DND-41 (cell line): ENCODE results near the gene MACROD2.
"Not testable (repeated sequence)": the region's sequence is repeated elsewhere in the genome, so short reads cannot be mapped to it uniquely, and the experiment has no call there.

Source experiments
- ATAC-seq: fragments of 200-7000 bp; cut with Tn5 transposase; 3 replicates; pipeline ENCODE4 v1.9.1; 2021; ENCODE audit warnings: low read depth; ENCODE audit not compliant: insufficient read depth
- DNase-seq: peaks from one replicate; pipeline ENCODE4 v3.0.0-alpha.2; 2020
- H2AFZ ChIP-seq: 2 replicates; pipeline ENCODE4 v1.6.0; 2012; ENCODE audit warnings: low read depth, low read length
- H3K27ac ChIP-seq: 2 replicates; pipeline ENCODE4 v1.5.1; 2012; ENCODE audit warnings: low read length, inconsistent platforms
- H3K27me3 ChIP-seq: fragments of 200-600 bp; sonication (generic); 2 replicates; pipeline ENCODE4 v1.6.0; 2012; ENCODE audit warnings: low read length, mild to moderate bottlenecking, inconsistent platforms; ENCODE audit not compliant: insufficient read depth, poor library complexity
- H3K36me3 ChIP-seq: 2 replicates; pipeline ENCODE4 v1.5.1; 2012; ENCODE audit warnings: low read length, inconsistent platforms; ENCODE audit not compliant: insufficient read depth
- H3K4me1 ChIP-seq: 2 replicates; pipeline ENCODE4 v1.5.1; 2012; ENCODE audit warnings: mild to moderate bottlenecking, low read length; ENCODE audit not compliant: insufficient read depth
- H3K4me2 ChIP-seq: 2 replicates; pipeline ENCODE4 v1.6.0; 2012; ENCODE audit warnings: mild to moderate bottlenecking, moderate library complexity, low read length, inconsistent platforms; ENCODE audit not compliant: insufficient read depth
- H3K4me3 ChIP-seq, 2 experiments: fragments of 200-600 bp in 1 of 2; shearing (Covaris generic) in 1 of 2; 2 replicates each; pipeline ENCODE4 v1.5.1; 2012 to 2016; ENCODE audit warnings: inconsistent platforms in 2 of 2, low read length in 2 of 2, mild to moderate bottlenecking in 2 of 2, low read depth in 1 of 2, moderate library complexity in 1 of 2
- H3K79me2 ChIP-seq: 2 replicates; pipeline ENCODE4 v1.6.0; 2012; ENCODE audit warnings: low read length, inconsistent platforms; ENCODE audit not compliant: insufficient read depth
- H3K9ac ChIP-seq: 2 replicates; pipeline ENCODE4 v1.6.0; 2012; ENCODE audit warnings: low read depth, mild to moderate bottlenecking, inconsistent platforms, low read length, moderate library complexity
- H3K9me3 ChIP-seq: 2 replicates; pipeline ENCODE4 v1.5.1; 2012; ENCODE audit warnings: low read length, moderate library complexity, mild to moderate bottlenecking, inconsistent platforms; ENCODE audit not compliant: insufficient read depth, severe bottlenecking
- H4K20me1 ChIP-seq: 2 replicates; pipeline ENCODE4 v1.6.0; 2012; ENCODE audit warnings: low read length; ENCODE audit not compliant: insufficient read depth
- CTCF ChIP-seq: IDR thresholded peaks from 2 replicates; pipeline ENCODE4 v1.5.1; 2012; ENCODE audit warnings: borderline replicate concordance, low read length, moderate library complexity, mild to moderate bottlenecking; ENCODE audit not compliant: poor library complexity, severe bottlenecking; ENCODE audit errors: extremely low read depth
- EZH2 ChIP-seq: IDR thresholded peaks from 3 replicates; pipeline ENCODE4 v1.6.1; 2012; ENCODE audit warnings: borderline replicate concordance, low read depth, mild to moderate bottlenecking, moderate library complexity, low read length, inconsistent platforms; ENCODE audit not compliant: severe bottlenecking

The MACROD2 gene

DNA sequence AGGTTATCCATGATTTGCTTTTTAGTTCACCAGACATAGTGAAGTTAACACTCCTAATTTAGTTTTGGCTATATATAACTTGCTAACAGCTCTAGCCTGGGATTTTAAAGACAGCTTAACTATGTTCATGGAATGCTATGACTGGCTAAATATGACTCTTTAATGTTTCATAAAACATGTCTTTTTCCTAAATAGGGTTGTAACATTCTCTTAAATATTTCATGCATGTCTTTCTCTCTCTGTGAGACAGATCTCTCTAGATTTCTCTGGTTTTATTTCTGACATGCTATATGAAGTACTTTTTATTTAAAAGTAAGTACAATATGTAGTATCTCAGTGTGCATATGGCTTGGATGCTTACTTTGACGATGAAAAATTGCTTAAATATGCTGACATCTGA, 35.7 kb downstream of the MACROD2 start:
- no peak for TF ChIP-seq EZH2
- TF ChIP-seq CTCF, result no peak
- H3K4me3 ChIP-seq, result no peak overlapping the region
- ATAC-seq (no peak), DNase-seq (no peak)
- no peak overlapping the region for H2AFZ ChIP-seq
- no peak overlapping the region for H3K27ac ChIP-seq
- no peaks in the 10 kb centered on the region for H3K79me2 ChIP-seq
- no peaks in the 10 kb centered on the region for H3K4me1 ChIP-seq
- no peaks in the 10 kb centered on the region for H4K20me1 ChIP-seq
- no peak overlapping the region for H3K4me2 ChIP-seq
- H3K9me3 ChIP-seq, result no peaks in the 10 kb centered on the region
- no peaks in the 10 kb centered on the region for H3K36me3 ChIP-seq
- H3K9ac ChIP-seq, result no peak overlapping the region
- peaks cover 3% of the 10 kb centered on the region for H3K27me3 ChIP-seq

GRCh38 chr20:14033310-14033709, 38.0 kb downstream of the MACROD2 start:
- TF ChIP-seq CTCF (no peak), EZH2 (no peak)
- no peaks in the 10 kb centered on the region for H3K79me2 ChIP-seq

GRCh38 chr20:14036567-14036966, 41.3 kb downstream of the MACROD2 start:
- TF ChIP-seq CTCF (no peak), EZH2 (no peak)
- H3K79me2 ChIP-seq, result no peaks in the 10 kb centered on the region
- no peaks in the 10 kb centered on the region for H4K20me1 ChIP-seq
- H3K27me3 ChIP-seq, result peaks cover 2% of the 10 kb centered on the region
- H3K27ac ChIP-seq, result no peak overlapping the region
- DNase-seq (no peak), ATAC-seq (no peak)
- H3K4me3 ChIP-seq, result no peak overlapping the region
- H2AFZ ChIP-seq, result no peak overlapping the region
- no peak overlapping the region for H3K4me2 ChIP-seq
- no peaks in the 10 kb centered on the region for H3K4me1 ChIP-seq
- no peaks in the 10 kb centered on the region for H3K9me3 ChIP-seq
- no peaks in the 10 kb centered on the region for H3K36me3 ChIP-seq
- H3K9ac ChIP-seq, result no peak overlapping the region

More at GRCh38 chr20:14033310-14033709, 38.0 kb downstream of the MACROD2 start:
- no peak overlapping the region for H2AFZ ChIP-seq
- DNase-seq (no peak), ATAC-seq (no peak)
- H3K36me3 ChIP-seq, result no peaks in the 10 kb centered on the region
- H3K4me2 ChIP-seq, result no peak overlapping the region
- H3K9me3 ChIP-seq, result no peaks in the 10 kb centered on the region
- H3K27ac ChIP-seq, result no peak overlapping the region
- H3K9ac ChIP-seq, result no peak overlapping the region
- no peaks in the 10 kb centered on the region for H3K4me1 ChIP-seq
- peaks cover 3% of the 10 kb centered on the region for H3K27me3 ChIP-seq
- no peak overlapping the region for H3K4me3 ChIP-seq
- no peaks in the 10 kb centered on the region for H4K20me1 ChIP-seq

DNA sequence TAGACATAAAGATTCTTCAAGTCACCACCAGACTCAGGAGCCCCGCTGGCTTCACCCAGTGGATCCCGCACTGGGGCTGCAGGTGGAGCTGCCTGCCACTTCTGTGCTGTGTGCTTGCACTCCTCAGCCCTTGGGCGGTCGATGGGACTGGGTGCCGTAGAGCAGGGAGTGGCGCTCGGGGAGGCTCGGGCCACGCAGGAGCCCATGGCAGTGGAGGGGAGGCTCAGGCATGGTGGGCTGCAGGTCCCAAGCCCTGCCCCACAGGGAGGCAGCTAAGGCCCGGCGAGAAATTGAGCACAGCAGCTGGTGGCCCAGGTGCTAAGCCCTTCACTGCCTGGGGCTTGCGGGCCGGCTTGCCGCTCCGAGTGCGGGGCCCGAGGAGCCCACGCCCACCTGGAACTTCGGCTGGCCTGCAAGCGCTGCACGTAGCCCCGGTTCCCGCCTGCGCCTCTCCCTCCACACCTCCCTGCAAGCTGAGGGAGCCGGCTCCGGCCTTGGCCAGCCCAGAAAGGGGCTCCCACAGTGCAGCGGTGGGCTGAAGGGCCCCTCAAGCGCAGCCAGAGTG, 49.5 kb downstream of the MACROD2 start:
- not testable (repeated sequence) for ATAC-seq, DNase-seq, H3K36me3 ChIP-seq, H3K27ac ChIP-seq, H3K9ac ChIP-seq, H2AFZ ChIP-seq, H3K9me3 ChIP-seq, H3K4me1 ChIP-seq, H3K4me2 ChIP-seq, H4K20me1 ChIP-seq, H3K79me2 ChIP-seq, H3K4me3 ChIP-seq
- peaks cover 11% of the 10 kb centered on the region for H3K27me3 ChIP-seq
